ENCODE measurements around the gene NFKB2.

Gene NFKB2
- long read RNA-seq, partial matches to known transcripts, result 3 of 3 reads
- long read RNA-seq, other reads (novel, unspliced or antisense), result 0 of 3 reads

GRCh38 chr10:102395400-102396316, at the start of gene NFKB2:
Gene NFKB2 (plus strand): TSS chr10:102395705. CDS start chr10:102395960, 255 bp downstream.
- Histone ChIP-seq H3K27ac (replicated peaks) (peak within 1 kb of the TSS; percentile 79), H3K4me3 (replicated peaks; ENCODE audit: insufficient read depth, low read length) (peak within 1 kb of the TSS; percentile 75), H3K27me3 (ENCODE audit: insufficient read depth, poor library complexity, severe bottlenecking) (peaks cover 8% of the 10 kb centered on the region)
- peak; percentile 40 to 67 for DNase-seq (ENCODE audit: low read depth in 1 of 2, low spot score in 1 of 2)
- TF ChIP-seq GABPA (IDR thresholded peaks at IDR 0.05; ENCODE audit: low read depth) (no peak), POLR2AphosphoS5 (IDR thresholded peaks at IDR 0.05; ENCODE audit: low read depth) (no peak), CTCF (IDR thresholded peaks at IDR 0.05; ENCODE audit: insufficient read depth, low read length) (no peak), REST (IDR thresholded peaks at IDR 0.05; ENCODE audit: insufficient replicate concordance, low read depth) (no peak), SPI1 (IDR thresholded peaks at IDR 0.05; ENCODE audit: borderline replicate concordance, low read depth) (no peak)

- DNase-seq (ENCODE audit: low read depth in 1 of 2, low spot score in 1 of 2), result peak in 1 of 2 experiments; percentile 42
- H3K27me3 ChIP-seq (ENCODE audit: insufficient read depth, poor library complexity, severe bottlenecking), result no peaks in the 10 kb centered on the region
- H3K4me3 ChIP-seq (replicated peaks; ENCODE audit: insufficient read depth, low read length), result no peak overlapping the region
- TF ChIP-seq CTCF (IDR thresholded peaks at IDR 0.05; ENCODE audit: insufficient read depth, low read length), result peak; percentile 10
- no peak for TF ChIP-seq POLR2AphosphoS5 (IDR thresholded peaks at IDR 0.05; ENCODE audit: low read depth)
- H3K27ac ChIP-seq (replicated peaks), result no peak overlapping the region
Observed at GRCh38 chr10:102347236-102347828, 48.2 kb upstream of the NFKB2 start.

- Histone ChIP-seq H3K27ac (replicated peaks) (no peak overlapping the region), H3K4me3 (replicated peaks; ENCODE audit: insufficient read depth, low read length) (no peak overlapping the region), H3K27me3 (ENCODE audit: insufficient read depth, poor library complexity, severe bottlenecking) (no peaks in the 10 kb centered on the region)
- TF ChIP-seq GABPA (IDR thresholded peaks at IDR 0.05; ENCODE audit: low read depth) (no peak), CTCF (IDR thresholded peaks at IDR 0.05; ENCODE audit: insufficient read depth, low read length) (peak; percentile 96)
- DNase-seq (ENCODE audit: low read depth in 1 of 2, low spot score in 1 of 2), result peak in 1 of 2 experiments; percentile 66
Observed at GRCh38 chr10:102352066-102352715, 43.3 kb upstream of the NFKB2 start.

- Histone ChIP-seq H3K27me3 (ENCODE audit: insufficient read depth, poor library complexity, severe bottlenecking) (no peaks in the 10 kb centered on the region), H3K4me3 (replicated peaks; ENCODE audit: insufficient read depth, low read length) (no peak overlapping the region), H3K27ac (replicated peaks) (no peak overlapping the region)
- DNase-seq (ENCODE audit: low read depth in 1 of 2, low spot score in 1 of 2), result no peak
- TF ChIP-seq POLR2AphosphoS5 (IDR thresholded peaks at IDR 0.05; ENCODE audit: low read depth) (no peak), SPI1 (IDR thresholded peaks at IDR 0.05; ENCODE audit: borderline replicate concordance, low read depth) (no peak), REST (IDR thresholded peaks at IDR 0.05; ENCODE audit: insufficient replicate concordance, low read depth) (no peak), GABPA (IDR thresholded peaks at IDR 0.05; ENCODE audit: low read depth) (no peak), CTCF (IDR thresholded peaks at IDR 0.05; ENCODE audit: insufficient read depth, low read length) (no peak)
Observed at GRCh38 chr10:102354451-102354850, 41.1 kb upstream of the NFKB2 start.

All from HL-60 (cell line).